ENCODE results near the gene RUNDC1.
A peak's percentile ranks its signal among the peaks of the same experiment; 100 is the strongest.

The RUNDC1 gene

DNA sequence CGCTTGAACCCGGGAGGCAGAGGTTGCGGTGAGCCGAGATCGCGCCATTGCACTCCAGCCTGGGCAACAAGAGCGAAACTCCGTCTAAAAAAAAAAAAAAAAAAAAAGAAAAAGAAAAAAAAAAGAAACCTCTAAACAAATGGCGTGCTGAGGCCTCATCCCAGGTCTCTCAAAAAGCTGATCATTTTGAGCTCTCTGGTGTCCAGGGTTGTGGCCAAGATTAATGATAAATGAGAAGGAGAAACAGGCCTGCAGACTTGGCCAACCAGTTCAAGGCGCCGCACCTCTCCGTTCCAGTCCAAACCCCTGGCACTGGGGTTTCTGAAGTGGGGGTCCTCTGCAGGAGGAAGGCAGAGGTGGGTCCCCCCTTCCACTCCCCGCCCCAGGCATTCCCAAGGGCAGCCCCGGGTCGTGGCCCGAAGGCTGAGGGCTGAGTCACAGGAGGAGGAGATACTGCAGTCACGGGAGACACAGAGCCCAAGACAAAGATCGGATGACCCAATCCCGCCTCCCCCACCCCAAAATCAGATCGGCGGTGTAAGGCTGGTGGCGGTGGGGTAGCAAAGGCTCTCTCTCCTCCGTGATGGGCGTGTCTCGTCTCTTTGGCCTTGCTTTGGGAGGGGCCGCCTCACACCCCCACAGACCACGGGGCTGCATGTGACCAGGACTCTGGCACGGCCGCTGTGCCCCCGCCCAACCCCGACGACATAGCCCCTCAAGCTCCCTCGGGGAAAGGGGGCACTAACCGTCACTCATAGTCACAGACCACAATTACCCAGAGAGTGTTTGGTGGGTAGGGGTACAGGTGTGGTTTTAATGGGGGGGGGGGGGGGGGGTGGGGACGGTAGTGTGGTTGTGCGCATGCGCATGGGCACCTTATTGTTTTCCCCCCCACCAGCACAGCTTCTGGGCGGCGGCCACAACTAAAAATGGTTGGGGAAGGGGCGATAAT is 40.7 kb downstream of the RUNDC1 start (continued):
- TF ChIP-seq PRDM2 (tag by site-specific recombination; IDR thresholded peaks at IDR 0.05; ENCODE audit: borderline replicate concordance), result no peak
- no peak for TF ChIP-seq ZNF514 (tag by site-specific recombination; IDR thresholded peaks at IDR 0.05)
- no peak for TF ChIP-seq ZNF19 (tag by site-specific recombination; IDR thresholded peaks at IDR 0.05; ENCODE audit: low read depth)
- no peak for TF ChIP-seq ZNF223 (tag by site-specific recombination; IDR thresholded peaks at IDR 0.05)
- TF ChIP-seq, protein P1, sequence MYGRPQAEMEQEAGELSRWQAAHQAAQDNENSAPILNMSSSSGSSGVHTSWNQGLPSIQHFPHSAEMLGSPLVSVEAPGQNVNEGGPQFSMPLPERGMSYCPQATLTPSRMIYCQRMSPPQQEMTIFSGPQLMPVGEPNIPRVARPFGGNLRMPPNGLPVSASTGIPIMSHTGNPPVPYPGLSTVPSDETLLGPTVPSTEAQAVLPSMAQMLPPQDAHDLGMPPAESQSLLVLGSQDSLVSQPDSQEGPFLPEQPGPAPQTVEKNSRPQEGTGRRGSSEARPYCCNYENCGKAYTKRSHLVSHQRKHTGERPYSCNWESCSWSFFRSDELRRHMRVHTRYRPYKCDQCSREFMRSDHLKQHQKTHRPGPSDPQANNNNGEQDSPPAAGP (tag by site-specific recombination; IDR thresholded peaks at IDR 0.05), result peak; percentile 82
- peak; percentile 38; the same call in 1 of the 2 replicates for TF ChIP-seq KLF16 (tag by site-specific recombination; IDR thresholded peaks at IDR 0.05)
- TF ChIP-seq, protein P2, sequence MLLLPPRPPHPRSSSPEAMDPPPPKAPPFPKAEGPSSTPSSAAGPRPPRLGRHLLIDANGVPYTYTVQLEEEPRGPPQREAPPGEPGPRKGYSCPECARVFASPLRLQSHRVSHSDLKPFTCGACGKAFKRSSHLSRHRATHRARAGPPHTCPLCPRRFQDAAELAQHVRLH (tag by site-specific recombination; IDR thresholded peaks at IDR 0.05), result 0 out of 2 replicates have a peak, but pooled peaks have one; percentile 28
- TF ChIP-seq ZBTB49 (tag by site-specific recombination; IDR thresholded peaks at IDR 0.05; ENCODE audit: low read depth), result no peak
- TF ChIP-seq ZNF274 (IDR thresholded peaks at IDR 0.05; ENCODE audit: low read length), result no peak
- TF ChIP-seq ZNF274 (tag by site-specific recombination; IDR thresholded peaks at IDR 0.05; ENCODE audit: borderline replicate concordance), result no peak
- no peak for TF ChIP-seq ZNF169 (tag by site-specific recombination; IDR thresholded peaks at IDR 0.05)
- no peak for TF ChIP-seq ZNF16 (tag by site-specific recombination; IDR thresholded peaks at IDR 0.05; ENCODE audit: low read depth)
- 0 out of 2 replicates have a peak, but pooled peaks have one; percentile 13 for TF ChIP-seq BCL11A (tag by site-specific recombination; IDR thresholded peaks at IDR 0.05; ENCODE audit: low read depth)
- no peak for TF ChIP-seq ZBTB48 (tag by site-specific recombination; IDR thresholded peaks at IDR 0.05)
- TF ChIP-seq ZNF239 (tag by site-specific recombination; IDR thresholded peaks at IDR 0.05), result no peak
- TF ChIP-seq PRDM1 (tag by site-specific recombination; IDR thresholded peaks at IDR 0.05), result no peak
- peak; percentile 26; the same call in 1 of the 2 replicates for TF ChIP-seq ZNF394 (tag by site-specific recombination; IDR thresholded peaks at IDR 0.05; ENCODE audit: borderline replicate concordance)
- no peak for TF ChIP-seq ZNF404 (tag by site-specific recombination; IDR thresholded peaks at IDR 0.05)
- TF ChIP-seq YY2 (tag by site-specific recombination; IDR thresholded peaks at IDR 0.05), result no peak
- TF ChIP-seq TCF7L2 (IDR thresholded peaks at IDR 0.05; ENCODE audit: borderline replicate concordance, low read depth, low read length), result no peak
- TF ChIP-seq, protein P3, sequence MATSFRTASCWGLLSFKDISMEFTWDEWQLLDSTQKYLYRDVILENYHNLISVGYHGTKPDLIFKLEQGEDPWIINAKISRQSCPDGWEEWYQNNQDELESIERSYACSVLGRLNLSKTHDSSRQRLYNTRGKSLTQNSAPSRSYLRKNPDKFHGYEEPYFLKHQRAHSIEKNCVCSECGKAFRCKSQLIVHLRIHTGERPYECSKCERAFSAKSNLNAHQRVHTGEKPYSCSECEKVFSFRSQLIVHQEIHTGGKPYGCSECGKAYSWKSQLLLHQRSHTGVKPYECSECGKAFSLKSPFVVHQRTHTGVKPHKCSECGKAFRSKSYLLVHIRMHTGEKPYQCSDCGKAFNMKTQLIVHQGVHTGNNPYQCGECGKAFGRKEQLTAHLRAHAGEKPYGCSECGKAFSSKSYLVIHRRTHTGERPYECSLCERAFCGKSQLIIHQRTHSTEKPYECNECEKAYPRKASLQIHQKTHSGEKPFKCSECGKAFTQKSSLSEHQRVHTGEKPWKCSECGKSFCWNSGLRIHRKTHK (tag by site-specific recombination; IDR thresholded peaks at IDR 0.05), result no peak
- TF ChIP-seq, protein P4, sequence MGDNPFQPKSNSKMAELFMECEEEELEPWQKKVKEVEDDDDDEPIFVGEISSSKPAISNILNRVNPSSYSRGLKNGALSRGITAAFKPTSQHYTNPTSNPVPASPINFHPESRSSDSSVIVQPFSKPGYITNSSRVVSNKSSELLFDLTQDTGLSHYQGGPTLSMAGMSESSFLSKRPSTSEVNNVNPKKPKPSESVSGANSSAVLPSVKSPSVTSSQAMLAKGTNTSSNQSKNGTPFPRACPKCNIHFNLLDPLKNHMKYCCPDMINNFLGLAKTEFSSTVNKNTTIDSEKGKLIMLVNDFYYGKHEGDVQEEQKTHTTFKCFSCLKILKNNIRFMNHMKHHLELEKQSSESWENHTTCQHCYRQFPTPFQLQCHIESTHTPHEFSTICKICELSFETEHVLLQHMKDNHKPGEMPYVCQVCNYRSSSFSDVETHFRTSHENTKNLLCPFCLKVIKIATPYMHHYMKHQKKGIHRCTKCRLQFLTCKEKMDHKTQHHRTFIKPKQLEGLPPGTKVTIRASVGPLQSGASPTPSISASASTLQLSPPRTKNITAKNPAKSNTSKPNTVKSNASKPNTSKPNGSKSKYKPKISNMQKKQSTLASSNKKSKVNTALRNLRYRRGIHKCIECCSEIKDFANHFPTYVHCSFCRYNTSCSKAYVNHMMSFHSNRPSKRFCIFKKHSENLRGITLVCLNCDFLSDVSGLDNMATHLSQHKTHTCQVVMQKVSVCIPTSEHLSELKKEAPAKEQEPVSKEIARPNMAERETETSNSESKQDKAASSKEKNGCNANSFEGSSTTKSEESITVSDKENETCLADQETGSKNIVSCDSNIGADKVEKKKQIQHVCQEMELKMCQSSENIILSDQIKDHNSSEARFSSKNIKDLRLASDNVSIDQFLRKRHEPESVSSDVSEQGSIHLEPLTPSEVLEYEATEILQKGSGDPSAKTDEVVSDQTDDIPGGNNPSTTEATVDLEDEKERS (tag by site-specific recombination; IDR thresholded peaks at IDR 0.05), result no peak
- TF ChIP-seq ZNF561 (tag by site-specific recombination; IDR thresholded peaks at IDR 0.05; ENCODE audit: borderline replicate concordance), result 0 out of 2 replicates have a peak, but pooled peaks have one; percentile 23
- no peak for TF ChIP-seq RBAK (tag by site-specific recombination; IDR thresholded peaks at IDR 0.05)

Data from HEK293 (cell line).